Measurements from ENCODE around the gene CDH20.

GRCh38 chr18:61350578-61350977, 17.3 kb downstream of the CDH20 start:
- TF ChIP-seq POLR2A (IDR thresholded peaks at IDR 0.05; ENCODE audit: extremely low read depth, insufficient read length): no peak
- no peak for TF ChIP-seq CTCF (IDR thresholded peaks at IDR 0.05; ENCODE audit: low read depth, low read length)
- no peak for TF ChIP-seq MYC (IDR thresholded peaks at IDR 0.05; ENCODE audit: low read depth, low read length)
